ENCODE results near the gene GBP1. TPM values are rescaled to one million over a fixed set of nuclear protein-coding genes. Genes with fewer than 3 reads are reported as not detected.

Gene GBP1
- total and polyA plus RNA-seq, 2 of the 8 experiments (the other 6 are each of a cell fraction or from before 2014, with no cell fraction given), result not detected

GRCh38 chr1:89063094-89063493, 1.9 kb downstream of the GBP1 start:
- Histone ChIP-seq H3K23me2 (ENCODE audit: low read depth, low read length) (no peaks in the 10 kb centered on the region), H4K5ac (ENCODE audit: insufficient read length, low read depth, low read length) (no peak overlapping the region), H3K27me3 (replicated peaks in 1 of 4; ENCODE audit: control insufficient read depth in 3 of 4, extremely low read depth in 1 of 4, insufficient read depth in 3 of 4, low read length in 3 of 4) (no peaks in the 10 kb centered on the region), H3K4me2 (ENCODE audit: insufficient read depth in 1 of 2, low read depth in 2 of 2, low read length in 2 of 2) (no peak overlapping the region), H3K79me1 (ENCODE audit: low read depth, low read length) (no peaks in the 10 kb centered on the region), H3K4me3 (ENCODE audit: extremely low read depth in 1 of 4, insufficient read depth in 2 of 4, low read depth in 3 of 4, low read length in 4 of 4) (no peak overlapping the region), H3K9ac (replicated peaks in 1 of 4; ENCODE audit: extremely low read depth in 1 of 4, low read depth in 3 of 4, low read length in 3 of 4) (no peak overlapping the region), H3K23ac (ENCODE audit: insufficient read length) (no peak overlapping the region), H3K4ac (replicated peaks; ENCODE audit: insufficient read length, low read depth, low read length) (no peak overlapping the region), H2BK12ac (ENCODE audit: low read depth, low read length) (no peak overlapping the region), H3K56ac (replicated peaks; ENCODE audit: insufficient read length, low read depth, low read length) (no peak overlapping the region), H3K36me3 (ENCODE audit: control insufficient read depth in 2 of 4, insufficient read depth in 4 of 4, low read length in 3 of 4) (no peaks in the 10 kb centered on the region), H4K8ac (ENCODE audit: extremely low read depth, insufficient read depth, low read length) (no peak overlapping the region), H2AK5ac (ENCODE audit: low read depth, low read length) (no peak overlapping the region), H3K18ac (ENCODE audit: extremely low read depth, low read length) (no peak overlapping the region), H3K4me1 (replicated peaks in 1 of 4; ENCODE audit: control insufficient read depth in 3 of 4, insufficient read depth in 4 of 4, low read length in 3 of 4) (no peaks in the 10 kb centered on the region), H4K20me1 (replicated peaks in 1 of 2; ENCODE audit: control insufficient read depth in 1 of 2, insufficient read depth in 2 of 2, low read length in 2 of 2) (no peaks in the 10 kb centered on the region), H2BK15ac (ENCODE audit: low read length) (no peak overlapping the region), H2BK120ac (replicated peaks; ENCODE audit: low read depth, low read length) (no peak overlapping the region), H3K9me3 (ENCODE audit: insufficient read depth in 2 of 2, low read depth in 1 of 2, low read length in 1 of 2) (no peaks in the 10 kb centered on the region), H3K79me2 (ENCODE audit: control insufficient read depth in 1 of 2, insufficient read depth in 2 of 2, low read length in 2 of 2) (no peaks in the 10 kb centered on the region), H2AFZ (ENCODE audit: low read length) (no peak overlapping the region), H2BK5ac (ENCODE audit: low read depth, low read length) (no peak overlapping the region), H3K14ac (ENCODE audit: insufficient read length) (no peak overlapping the region), H3K27ac (ENCODE audit: low read depth, low read length) (no peak overlapping the region), H2BK20ac (ENCODE audit: low read length) (no peak overlapping the region), H4K91ac (replicated peaks; ENCODE audit: insufficient read length, low read length) (no peak overlapping the region)
- ChIA-PET POLR2A (ENCODE audit: partially characterized antibody) (no interaction called here), CTCF (ENCODE audit: partially characterized antibody) (interaction anchor here (1.4 kb wide), 1 partner anchor 62 kb away, joined by 4 read pairs; no protein-coding TSS in a partner anchor)
- DNase-seq (ENCODE audit: low read depth in 1 of 2, low spot score in 2 of 2), result no peak
- no peak for FAIRE-seq
- WGBS, 2 experiments (ENCODE audit: extremely low coverage in 1 of 2, insufficient coverage in 1 of 2, insufficient read length in 1 of 2, insufficient replicate concordance in 2 of 2, low coverage in 1 of 2, low lambda C conversion rate in 2 of 2, missing lambda C conversion rate in 1 of 2), result 87% methylated on average over 3 of the region's 3 CpGs; no CpG with 5 or more reads in 1 of the 2 experiments
